Left lobe of liver (tissue), 2 donors: Measurements from ENCODE around the gene MICAL2. TPM values are rescaled to one million over a fixed set of nuclear protein-coding genes. Genes with fewer than 3 reads are reported as not detected.
"Not testable (repeated sequence)": the region's sequence is repeated elsewhere in the genome, so short reads cannot be mapped to it uniquely, and the experiment has no call there.

Source experiments
- ATAC-seq: fragments of 200-7000 bp; cut with Tn5 transposase; one replicate; pipeline ENCODE4 v1.9.1; 2020; ENCODE audit warnings: mild to moderate bottlenecking, moderate library complexity
- DNase-seq: peaks from one replicate; pipeline ENCODE4 v3.0.0-alpha.2; 2020; ENCODE audit warnings: low spot score
- total RNA-seq: library from RNA; stranded (reverse); gene quantifications from one replicate; pipeline ENCODE4 v1.2.1, GENCODE V29; 2021
- donor health status: DM: no; HTN: no; CAD: no; lungs with moderate emphysema.
- donor health status: DM: no; HTN: yes; CAD: no.

Gene MICAL2
- total RNA-seq, 1 donor from 2014 or later: 47.8 TPM

DNA sequence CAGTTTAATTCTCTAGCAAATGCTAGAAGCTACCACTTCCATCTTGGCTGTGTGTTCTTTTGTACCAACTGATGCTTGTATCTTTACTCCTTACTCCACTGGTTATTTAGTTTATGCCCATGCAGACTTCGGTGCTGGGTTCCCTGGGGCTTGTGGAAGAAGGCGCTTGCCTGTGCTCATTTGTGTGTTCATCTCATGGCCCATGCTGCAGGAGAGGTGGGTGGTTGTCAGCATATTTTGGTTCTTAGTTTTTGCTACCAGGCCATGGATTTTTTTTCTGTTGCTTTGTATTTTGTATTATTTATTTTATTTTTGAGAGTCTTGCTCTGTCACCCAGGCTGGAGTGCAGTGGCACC is 22.4 kb downstream of the MICAL2 start:
- ATAC-seq (no peak), DNase-seq (no peak)

DNA sequence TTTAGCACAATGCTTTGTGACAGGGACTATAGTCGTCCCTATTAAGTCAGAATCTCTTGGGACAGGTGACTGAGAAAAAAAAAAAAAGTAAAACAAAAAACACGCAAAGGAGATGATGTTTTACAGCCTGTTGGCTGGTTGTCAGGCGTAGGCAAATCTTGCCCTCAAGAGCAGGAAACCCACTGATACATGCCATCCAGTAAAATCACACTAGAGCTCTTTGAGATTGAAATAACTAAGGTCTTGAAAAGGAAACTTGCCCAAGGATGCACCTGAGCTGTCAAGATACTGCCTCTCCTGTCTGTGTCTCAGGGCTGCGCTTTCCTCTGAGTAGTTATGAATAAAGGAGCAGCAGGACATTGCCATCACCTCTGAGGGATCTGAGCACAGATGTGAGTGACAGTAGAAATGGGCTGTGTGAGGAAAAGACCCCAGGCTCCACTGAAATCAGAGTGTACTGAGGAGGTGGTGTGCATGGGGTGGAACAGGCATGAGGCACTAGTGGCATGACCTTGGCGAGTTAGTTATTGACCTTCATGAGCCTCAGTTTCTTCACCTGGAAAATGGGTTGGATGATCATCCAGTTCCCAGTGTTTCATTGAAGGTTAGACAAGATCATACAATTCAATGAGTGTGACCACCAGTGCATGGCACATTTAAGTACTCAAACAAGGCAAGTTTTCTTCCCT is 23.3 kb downstream of the MICAL2 start:
- ATAC-seq: no peak
- no peak for DNase-seq

DNA sequence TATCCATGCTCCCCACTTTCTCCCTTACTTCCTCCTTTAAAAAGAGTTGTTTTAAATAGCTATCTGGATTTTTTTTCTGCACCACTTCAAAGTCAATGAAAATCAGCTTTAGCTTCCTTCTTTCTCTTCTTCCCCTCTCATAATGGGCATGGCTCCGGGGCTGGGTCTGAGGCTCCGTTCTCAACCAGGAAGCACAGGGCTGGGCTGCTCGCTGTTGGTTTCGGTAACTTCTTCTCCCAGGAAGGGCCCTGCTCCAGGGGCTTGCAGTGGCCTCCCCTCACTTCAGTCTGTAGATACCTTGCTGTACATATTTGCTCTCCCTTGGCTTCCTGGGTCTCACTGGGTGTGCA is 23.8 kb downstream of the MICAL2 start:
- DNase-seq: no peak
- ATAC-seq: no peak

DNA sequence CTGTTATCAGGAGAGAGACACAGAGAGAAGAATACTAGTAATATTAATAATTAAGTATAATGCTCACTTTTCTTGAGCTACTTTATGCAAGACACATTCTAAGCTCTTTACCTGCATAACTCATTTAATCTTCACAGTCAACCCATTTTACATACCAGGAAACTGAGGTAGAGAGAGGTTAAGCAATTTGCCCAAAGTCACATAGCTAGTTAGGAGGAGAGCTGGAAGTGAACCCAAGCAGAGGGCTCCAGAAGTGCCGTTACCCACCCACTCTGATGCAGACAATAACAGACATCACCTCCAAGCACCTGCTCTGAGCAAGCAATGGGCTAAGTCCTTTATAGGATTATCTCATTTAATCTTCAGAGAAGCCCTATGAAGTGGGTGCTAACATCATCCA is 24.8 kb downstream of the MICAL2 start:
- DNase-seq: no peak
- ATAC-seq: no peak

DNA sequence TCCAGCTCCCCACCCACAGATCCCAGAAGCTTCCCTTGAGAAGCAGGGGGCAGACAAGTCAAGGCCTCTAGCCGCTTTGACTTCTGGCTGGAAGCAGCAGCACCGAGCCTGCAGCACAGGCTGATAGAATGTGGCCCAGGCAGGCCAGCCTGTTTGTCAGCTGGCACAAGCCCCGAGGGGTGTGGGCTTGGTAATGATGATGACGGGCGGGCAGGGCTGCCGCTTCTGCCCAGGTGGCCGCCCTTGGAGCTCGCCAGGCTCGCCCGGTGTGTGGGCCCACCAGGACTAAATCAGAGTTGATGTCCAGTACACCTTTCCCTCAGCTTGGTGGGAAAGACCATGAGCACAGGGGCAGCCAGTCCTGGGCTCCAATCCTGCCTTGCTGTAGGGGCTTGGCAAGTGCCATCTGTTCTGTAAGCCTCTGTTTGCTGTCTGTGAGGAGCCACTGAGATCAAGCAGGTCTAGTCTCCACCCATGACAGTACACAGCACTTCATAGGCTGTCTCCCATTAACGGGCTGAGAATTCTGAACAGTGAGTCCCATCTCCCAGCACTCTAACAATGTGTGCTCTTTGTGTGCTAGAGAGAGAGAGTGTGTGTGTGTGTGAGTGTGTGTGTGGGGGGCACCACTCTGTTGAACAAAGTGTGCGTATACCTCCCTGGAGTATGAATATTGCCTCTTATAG is 26.8 kb downstream of the MICAL2 start:
- DNase-seq: no peak
- ATAC-seq: peak; percentile 28

DNA sequence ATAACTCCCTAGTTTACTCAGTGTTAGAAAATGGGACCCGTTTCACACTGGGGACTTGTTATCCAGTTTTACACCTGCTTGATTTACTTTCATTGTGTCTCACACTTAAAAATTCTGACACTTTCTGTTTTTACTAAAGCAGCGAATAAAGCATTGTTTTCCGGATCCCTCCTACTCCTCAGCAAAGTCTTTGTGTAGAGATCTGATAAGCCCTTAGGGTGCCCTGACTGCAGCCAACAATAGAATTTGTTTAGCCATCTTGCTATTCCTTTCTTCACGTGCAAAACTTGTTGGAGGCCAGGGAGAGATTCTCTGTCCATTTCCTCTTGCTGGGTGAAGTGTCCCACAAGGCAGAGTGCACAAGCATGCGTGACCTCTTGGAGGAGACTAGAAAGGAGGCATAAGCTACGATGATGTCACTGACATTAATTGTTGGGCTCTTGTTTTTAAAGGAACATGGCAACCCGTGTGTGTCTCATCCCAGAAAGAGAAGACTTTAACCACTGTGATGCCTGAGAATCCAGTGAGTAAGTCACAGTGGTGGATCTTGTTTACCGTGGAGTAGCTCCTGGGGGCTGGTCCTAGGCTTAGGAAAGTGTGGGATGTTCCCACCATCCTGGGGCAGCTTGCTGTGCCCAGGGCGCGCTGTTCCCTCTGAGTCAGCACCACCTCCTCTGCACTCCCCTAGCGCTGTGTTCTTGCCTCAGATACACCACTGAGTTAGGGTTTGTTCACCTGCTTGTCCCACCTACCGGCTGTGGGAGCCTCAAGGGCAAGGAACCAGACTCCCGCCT is 27.7 kb downstream of the MICAL2 start:
- ATAC-seq: no peak
- no peak for DNase-seq

DNA sequence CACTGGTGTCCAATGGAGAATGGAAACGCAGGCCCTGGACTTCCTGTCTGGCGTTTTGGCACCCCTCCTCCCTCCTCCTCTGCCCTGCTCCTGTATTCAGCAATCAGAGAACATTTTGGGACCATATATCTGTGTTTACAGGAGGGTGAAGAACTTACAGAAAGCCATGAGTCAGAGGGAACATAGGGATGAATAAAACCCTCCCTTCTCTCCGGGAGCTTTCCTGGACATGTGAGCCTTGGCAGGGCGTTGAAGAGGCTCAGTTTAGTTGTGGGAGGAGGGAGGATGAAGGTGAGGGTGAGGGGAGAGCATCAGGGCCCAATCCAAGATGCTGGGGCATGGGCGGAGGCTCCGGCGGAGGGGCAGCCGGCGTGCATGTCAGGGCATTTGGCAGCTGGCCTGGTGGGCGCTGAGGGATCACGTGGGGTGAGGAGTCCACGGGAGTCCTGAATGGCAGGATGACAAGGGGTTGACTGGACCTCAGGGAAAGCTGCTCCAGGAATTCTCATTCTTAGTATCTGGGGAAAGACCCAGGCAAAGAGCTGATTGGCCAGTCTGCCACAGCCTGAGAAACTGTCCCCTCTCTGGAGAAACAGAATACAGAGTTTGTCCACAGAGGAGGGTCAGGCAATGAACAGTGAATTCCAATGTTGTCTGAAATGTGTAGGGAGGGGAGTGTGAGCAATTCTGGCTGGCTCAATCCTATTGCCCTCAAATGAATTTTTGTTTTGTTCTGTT is 28.9 kb downstream of the MICAL2 start:
- no peak for DNase-seq
- no peak for ATAC-seq

DNA sequence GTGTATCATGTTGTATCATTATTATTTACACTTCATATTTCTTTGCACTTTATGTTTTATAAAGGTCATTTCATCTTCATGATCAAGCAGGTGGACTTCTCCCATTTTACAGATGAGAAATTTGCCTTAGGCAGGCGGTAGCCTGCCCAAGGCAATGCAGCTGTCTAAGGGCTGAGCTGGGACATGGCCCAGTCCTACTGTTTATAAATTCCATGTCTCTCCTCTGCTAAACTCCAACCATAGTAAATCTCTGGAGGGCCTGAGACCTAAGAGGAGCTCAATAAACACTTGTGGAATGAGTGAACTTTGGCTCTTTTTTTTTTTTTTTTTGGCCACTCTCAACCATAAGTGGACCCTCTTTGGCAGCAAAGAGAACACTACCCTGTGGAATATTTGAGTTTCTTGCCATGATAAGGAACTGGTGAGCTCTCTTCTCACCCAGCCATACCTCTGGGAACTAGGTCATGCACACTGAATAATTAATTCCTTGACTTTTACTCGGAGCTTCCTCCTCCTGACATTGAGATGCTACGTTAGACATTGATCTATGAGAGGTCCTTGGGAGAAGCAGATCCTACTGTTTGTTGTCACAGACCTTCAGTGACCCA is 29.9 kb downstream of the MICAL2 start:
- ATAC-seq (no peak), DNase-seq (no peak)

DNA sequence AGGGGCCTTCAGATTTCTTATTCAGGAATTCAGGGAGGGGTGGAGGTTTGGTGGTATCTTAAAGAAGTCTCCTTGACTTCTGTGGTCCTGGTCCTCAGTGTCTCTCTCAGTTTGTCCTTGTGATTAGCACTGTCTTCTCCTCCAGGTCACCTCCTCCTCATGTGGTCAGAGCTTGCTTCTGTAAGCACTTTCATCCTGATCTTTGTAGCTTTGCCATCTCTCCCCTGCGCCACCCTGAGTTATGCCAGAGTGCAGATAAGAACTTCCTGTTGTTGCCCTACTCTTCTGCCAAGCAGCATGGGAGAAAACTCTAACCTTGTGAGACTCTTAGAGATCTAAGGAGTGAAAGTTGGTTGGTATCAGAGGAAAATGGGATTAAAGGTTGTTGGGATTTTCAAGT is 30.9 kb downstream of the MICAL2 start:
- DNase-seq: no peak
- ATAC-seq: no peak

DNA sequence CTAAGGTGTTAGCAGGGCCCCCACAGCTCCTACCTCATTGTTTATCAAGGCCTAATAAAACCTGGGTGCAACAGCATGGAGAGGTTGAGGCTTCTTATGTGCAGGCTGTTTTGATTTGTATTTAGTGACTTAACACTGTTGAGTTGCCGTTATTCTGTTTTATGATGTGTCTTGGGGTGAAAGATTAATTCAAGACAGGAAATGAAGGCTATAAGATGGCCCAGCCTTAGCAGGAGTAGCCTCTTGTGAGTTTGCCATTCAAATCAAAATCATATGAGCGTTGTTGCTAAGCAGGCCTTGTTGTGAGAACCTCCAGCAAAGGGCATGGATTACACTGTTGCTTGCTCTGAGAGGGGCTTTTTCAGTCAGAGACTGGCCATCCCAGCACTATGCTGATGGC is 31.8 kb downstream of the MICAL2 start:
- DNase-seq (no peak), ATAC-seq (no peak)

DNA sequence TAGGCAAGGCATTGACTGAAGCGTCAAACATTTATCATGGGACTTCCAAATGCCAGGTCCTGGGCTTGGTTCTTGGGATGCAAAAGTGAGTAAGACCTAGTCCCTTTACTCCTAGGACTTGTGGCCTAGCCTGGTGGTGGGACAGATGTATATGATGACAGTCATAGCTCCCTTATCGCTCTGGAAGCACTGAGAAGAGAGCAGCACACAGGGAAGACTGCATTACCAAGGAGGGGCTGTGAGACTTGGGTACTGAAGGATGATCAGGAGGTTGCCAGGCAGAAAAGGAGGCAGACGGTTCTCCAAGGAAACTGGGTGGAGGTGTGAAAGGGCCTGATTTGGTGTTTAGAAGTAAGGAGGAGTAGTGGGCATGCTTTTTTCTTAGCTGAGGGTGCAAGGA is 32.5 kb downstream of the MICAL2 start:
- DNase-seq (no peak), ATAC-seq (no peak)

DNA sequence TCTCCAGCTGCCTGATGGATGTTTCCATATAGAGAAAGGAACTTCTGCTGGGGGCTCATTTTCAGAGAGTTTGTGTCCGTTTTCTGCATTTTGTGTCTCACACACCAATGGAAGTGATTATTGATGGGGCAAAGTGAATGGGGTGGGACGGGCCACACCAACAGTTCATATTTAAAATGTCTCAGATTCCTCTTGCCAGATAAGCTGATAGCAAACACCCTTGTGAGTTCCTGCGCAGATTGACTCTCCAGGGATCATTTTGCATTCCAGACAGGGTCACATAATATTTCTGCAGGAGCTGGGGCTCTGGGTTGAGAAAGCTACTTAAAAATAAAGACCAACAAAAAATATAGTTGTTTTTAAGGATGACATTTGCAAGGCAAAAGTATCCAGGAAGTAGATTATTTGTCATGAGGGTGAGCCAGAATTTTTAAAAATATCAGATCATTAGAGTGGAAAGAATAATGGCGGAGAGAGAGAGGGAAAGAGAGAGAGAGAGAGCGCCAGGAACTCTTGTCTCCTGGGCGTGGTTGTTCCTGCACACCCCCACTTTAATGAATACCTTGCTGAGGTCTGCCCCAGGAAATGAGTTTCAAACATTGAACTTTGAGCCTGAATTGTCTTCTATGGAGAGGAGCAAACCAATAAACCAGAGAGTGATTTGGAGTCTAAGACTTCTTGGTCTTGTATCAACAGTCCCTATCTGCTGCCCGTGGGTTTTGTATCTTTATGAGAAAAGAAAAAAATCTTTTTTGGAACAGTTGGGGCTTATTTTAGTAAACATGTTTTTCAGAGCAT is 33.3 kb downstream of the MICAL2 start:
- DNase-seq: no peak
- peak; percentile 52 for ATAC-seq

DNA sequence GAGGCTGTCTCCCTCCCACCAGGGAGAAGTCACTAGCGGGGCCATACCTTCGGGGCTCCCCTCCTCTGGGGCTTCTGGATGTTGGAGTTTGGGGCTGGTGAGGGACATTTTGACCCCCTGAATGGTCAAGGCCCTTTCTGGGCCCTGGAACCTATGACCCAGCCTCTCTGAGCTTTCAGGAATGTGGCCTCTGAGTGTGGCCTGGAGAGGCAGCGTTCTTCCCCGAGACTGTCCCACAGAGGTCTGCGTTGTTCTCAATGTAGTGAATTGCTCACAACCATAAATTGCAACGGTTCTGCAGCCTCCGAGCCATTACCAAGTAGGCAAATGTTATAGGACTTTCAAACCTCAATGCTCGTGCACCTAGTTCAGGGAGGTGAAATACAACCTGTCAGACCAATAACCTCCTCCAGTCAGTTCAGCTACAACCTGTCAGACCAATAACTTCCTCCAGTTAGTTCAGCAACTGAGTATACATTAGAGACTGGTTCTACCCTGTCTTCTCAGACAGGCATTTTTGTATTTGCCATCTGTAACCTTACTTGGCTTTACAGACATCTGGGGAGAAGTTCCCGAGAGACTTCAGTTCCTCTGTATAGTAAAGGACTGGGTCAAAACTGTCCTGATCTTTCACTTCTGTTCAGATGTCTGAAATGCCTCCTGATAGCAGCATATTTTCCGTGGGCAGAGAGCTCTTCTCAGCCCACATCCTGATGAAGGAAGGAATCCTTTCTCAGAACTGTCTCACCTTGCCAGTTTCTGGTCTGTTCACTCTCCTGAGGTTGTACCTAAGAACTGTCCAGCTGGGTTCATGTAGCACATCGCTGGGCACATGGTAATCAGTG is 34.2 kb downstream of the MICAL2 start:
- no peak for DNase-seq

DNA sequence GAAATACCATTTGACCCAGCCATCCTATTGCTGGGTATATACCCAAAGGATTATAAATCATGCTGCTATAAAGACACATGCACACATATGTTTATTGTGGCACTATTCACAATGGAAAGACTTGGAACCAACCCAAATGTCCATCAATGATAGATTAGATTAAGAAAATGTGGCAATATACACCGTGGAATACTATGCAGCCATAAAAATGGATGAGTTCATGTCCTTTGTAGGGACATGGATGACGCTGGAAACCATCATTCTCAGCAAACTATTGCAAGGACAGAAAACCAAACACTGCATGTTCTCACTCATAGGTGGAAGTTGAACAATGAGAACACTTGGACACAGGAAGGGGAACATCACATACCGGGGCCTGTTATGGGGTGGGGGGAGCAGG is 36.3 kb downstream of the MICAL2 start:
- not testable (repeated sequence) for ATAC-seq, DNase-seq

More for the DNA sequence above, 34.2 kb downstream of the MICAL2 start:
- no peak for ATAC-seq

DNA sequence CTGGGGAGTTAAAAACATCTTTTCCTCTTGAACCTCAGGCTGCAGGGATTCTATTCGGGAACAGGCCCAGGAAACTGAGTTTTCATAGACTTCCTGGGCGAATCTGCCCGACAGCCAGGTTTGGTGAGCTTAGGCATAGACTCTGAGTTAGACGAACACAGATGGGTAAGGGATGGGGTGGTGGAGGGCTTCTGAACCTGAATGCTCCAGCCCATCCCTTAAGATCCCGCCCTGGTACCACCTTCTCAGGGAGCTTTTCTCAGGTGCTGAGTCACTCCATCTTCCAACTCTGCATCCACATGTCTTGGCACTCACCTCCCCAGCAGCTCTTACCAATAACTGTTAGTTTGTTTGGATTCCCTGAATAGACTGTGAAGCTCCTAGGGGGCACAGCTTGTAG is 37.4 kb downstream of the MICAL2 start:
- ATAC-seq (no peak), DNase-seq (no peak)

DNA sequence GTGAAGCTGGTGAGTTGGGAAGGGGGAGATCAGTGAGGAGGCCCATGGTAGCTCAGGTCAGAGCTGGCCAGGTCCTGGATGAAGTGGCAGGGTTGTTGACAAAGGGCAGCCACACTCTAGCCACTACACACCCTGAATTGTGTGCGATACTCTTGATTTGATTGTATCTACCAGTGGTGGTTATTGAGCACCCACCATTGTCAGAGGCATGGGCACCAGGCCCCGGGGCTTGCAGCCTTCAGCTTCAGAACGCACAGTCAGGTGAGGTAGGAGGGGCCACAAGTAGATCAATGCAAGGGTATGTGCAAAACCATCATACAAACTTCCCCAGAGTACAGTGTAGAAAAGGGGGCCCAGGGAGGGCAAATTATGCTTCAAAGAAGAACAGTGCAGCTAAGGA is 38.1 kb downstream of the MICAL2 start:
- DNase-seq (no peak), ATAC-seq (no peak)

DNA sequence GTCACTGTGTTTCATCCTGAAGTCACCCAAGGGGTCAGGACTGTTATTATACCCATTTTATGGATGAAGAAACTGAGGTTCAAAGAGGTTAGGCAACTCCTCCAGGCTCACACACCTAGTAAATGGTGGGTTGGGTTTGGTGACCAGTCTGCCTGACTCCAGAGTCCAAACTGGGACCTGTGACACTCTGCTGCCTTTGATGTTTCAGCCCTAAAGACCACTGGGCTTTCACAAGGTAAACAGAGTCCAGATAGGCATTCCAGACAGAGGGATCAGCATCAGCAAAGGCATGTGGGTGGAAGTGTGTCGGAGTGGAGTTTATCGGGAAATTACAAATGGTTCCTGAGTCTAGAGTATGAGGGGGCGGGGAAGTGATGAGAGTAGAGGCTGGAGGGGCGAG is 38.5 kb downstream of the MICAL2 start:
- DNase-seq: no peak
- no peak for ATAC-seq

DNA sequence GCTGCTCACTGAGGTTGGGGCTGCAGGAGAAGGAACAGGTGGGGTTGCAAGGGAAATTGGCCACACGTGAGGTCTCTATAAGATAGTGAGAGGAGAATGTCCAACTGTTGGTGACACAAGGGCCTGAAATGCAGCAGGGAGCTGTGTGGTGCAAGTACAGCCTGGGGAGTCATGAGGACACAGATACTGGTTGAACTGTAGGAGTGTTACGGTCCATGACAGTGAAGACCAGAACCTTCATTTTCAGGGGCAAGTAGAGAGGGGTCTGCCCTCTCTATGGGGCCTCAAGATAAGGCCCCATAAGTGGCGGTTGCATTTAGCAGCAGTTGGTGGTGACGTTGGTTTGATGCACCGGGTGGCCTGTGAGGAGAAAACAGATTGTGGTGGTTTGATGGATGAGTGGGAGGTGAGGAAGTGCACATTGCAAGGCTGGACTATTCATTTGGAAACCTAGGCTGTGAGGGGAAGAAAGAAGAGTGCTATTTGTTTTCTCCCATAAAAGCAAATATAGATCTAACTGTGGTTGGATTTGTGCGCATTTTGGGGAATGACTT is 39.4 kb downstream of the MICAL2 start:
- DNase-seq (no peak), ATAC-seq (no peak)

DNA sequence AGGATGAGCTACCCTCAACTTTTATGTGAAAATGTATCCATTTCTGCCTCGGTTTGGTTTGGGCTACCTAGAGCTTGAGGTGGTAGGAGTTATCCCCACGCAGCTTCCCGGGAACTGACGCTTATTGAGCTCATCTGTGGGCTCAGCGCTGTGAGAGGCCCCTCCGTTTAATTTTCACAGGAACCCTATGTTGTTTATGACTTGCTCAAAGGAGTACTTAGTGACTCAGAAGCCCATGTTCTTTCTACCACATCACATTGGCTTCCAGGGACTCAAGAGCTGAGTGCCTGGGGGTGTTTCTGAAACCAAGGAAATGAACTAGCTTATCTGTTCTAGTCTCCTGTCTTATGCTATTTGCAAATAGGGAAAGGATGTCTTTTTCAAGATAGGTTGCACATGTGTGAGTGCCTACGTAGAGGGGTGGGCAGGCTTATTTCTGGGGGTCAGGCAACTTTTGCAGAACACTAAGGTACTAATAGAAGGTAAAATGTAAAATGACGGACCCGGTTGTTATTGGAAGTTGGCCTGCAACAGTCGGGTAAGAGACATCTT is 40.5 kb downstream of the MICAL2 start:
- ATAC-seq (no peak), DNase-seq (no peak)
